Smooth muscle cell (in vitro differentiated cells): ENCODE data around the gene G3BP1. TPM values are rescaled to one million over a fixed set of nuclear protein-coding genes. Genes with fewer than 3 reads are reported as not detected.
"Not testable (repeated sequence)": the region's sequence is repeated elsewhere in the genome, so short reads cannot be mapped to it uniquely, and the experiment has no call there.

Experiments
- DNase-seq: peaks from one replicate; lab custom pipeline; 2025; ENCODE audit not compliant: unreplicated experiment; lab: John Stamatoyannopoulos, UW
- H2AFZ ChIP-seq: fragments of 200-600 bp; sonication (generic); 2 replicates; pipeline ENCODE4 v1.6.0; 2016; ENCODE audit warnings: antibody characterized with exemption, low read depth, mild to moderate bottlenecking
- H3F3A ChIP-seq: fragments of 200-600 bp; sonication (generic); 2 replicates; pipeline ENCODE4 v1.6.0; 2017; ENCODE audit warnings: antibody characterized with exemption, low read depth
- H3K27ac ChIP-seq: fragments of 200-600 bp; sonication (generic); 2 replicates; pipeline ENCODE4 v1.5.1; 2016; ENCODE audit warnings: low read depth, mild to moderate bottlenecking
- H3K27me3 ChIP-seq: fragments of 200-600 bp; sonication (generic); 2 replicates; pipeline ENCODE4 v1.6.1; 2016; ENCODE audit warnings: low read depth, mild to moderate bottlenecking
- H3K36me3 ChIP-seq: fragments of 200-600 bp; sonication (generic); 2 replicates; pipeline ENCODE4 v1.5.1; 2016; ENCODE audit warnings: low read depth
- H3K4me1 ChIP-seq: fragments of 200-600 bp; sonication (generic); 2 replicates; pipeline ENCODE4 v1.5.1; 2016; ENCODE audit warnings: low read depth
- H3K4me2 ChIP-seq: fragments of 200-600 bp; sonication (generic); 2 replicates; pipeline ENCODE4 v1.6.0; 2016; ENCODE audit warnings: mild to moderate bottlenecking
- H3K4me3 ChIP-seq: fragments of 200-600 bp; sonication (generic); 2 replicates; pipeline ENCODE4 v1.5.1; 2016; ENCODE audit warnings: mild to moderate bottlenecking
- H3K79me2 ChIP-seq: fragments of 200-600 bp; sonication (generic); 2 replicates; pipeline ENCODE4 v1.6.0; 2016; ENCODE audit warnings: low read depth, mild to moderate bottlenecking
- H3K9ac ChIP-seq: fragments of 200-600 bp; sonication (generic); 2 replicates; pipeline ENCODE4 v1.6.0; 2016; ENCODE audit warnings: low read depth
- H3K9me3 ChIP-seq: fragments of 200-600 bp; sonication (generic); replicated peaks from 2 replicates; pipeline ENCODE4 v1.5.1; 2016; ENCODE audit warnings: low read depth
- H4K20me1 ChIP-seq: fragments of 200-600 bp; sonication (generic); 2 replicates; pipeline ENCODE4 v1.6.0; 2016; ENCODE audit warnings: low read depth
- CTCF ChIP-seq: fragments of 200-600 bp; sonication (generic); IDR thresholded peaks from 2 replicates; pipeline ENCODE4 v1.5.1; 2017; ENCODE audit warnings: borderline replicate concordance, mild to moderate bottlenecking, antibody characterized with exemption; ENCODE audit not compliant: insufficient read depth, poor library complexity, severe bottlenecking
- WGBS: methylation state at CpG from one replicate; pipeline ENCODE4 v1.1.7; 2016; ENCODE audit warnings: low lambda C conversion rate; 5-methylcytosine and 5-hydroxymethylcytosine counted together
- polyA plus RNA-seq: library from polyadenylated mRNA; unstranded; fragments of >200 nt; fragmentation: Nextera tagmentation; extraction: Ambion mirVana; gene quantifications from 2 replicates; pipeline ENCODE4 v1.2.1, GENCODE V29; 2016
- total RNA-seq: library from RNA; depleted of rRNA; stranded (reverse); fragments of >200 nt; gene quantifications from 2 replicates; pipeline ENCODE4 v1.2.3, GENCODE V29; 2014

G3BP1 gene
- total and polyA plus RNA-seq, 2 experiments from 2014 or later: 69.5 to 96.8 TPM

GRCh38 chr5:151846765-151847164 lies 75.0 kb downstream of the G3BP1 start:
- H3K4me1 ChIP-seq: no peaks in the 10 kb centered on the region
- TF ChIP-seq CTCF: no peak
- no peaks in the 10 kb centered on the region for H3K9me3 ChIP-seq
- no peaks in the 10 kb centered on the region for H3K27me3 ChIP-seq
- no peak overlapping the region for H2AFZ ChIP-seq
- H4K20me1 ChIP-seq: no peaks in the 10 kb centered on the region
- H3K9ac ChIP-seq: no peak overlapping the region
- no peak overlapping the region for H3K4me3 ChIP-seq
- H3K36me3 ChIP-seq: no peaks in the 10 kb centered on the region
- H3F3A ChIP-seq: no peaks in the 10 kb centered on the region
- DNase-seq: no peak
- H3K4me2 ChIP-seq: no peak overlapping the region
- H3K27ac ChIP-seq: no peak overlapping the region
- H3K79me2 ChIP-seq: no peaks in the 10 kb centered on the region

- Histone ChIP-seq H2AFZ (no peak overlapping the region), H3K27me3 (no peaks in the 10 kb centered on the region), H3K9me3 (no peaks in the 10 kb centered on the region), H3K79me2 (no peaks in the 10 kb centered on the region), H3K36me3 (no peaks in the 10 kb centered on the region), H3K27ac (no peak overlapping the region), H3K9ac (no peak overlapping the region), H4K20me1 (no peaks in the 10 kb centered on the region), H3K4me3 (no peak overlapping the region), H3K4me1 (no peaks in the 10 kb centered on the region), H3K4me2 (no peak overlapping the region), H3F3A (no peaks in the 10 kb centered on the region)
- WGBS: 60% methylated on average over 1 of the region's 1 CpG
- DNase-seq: no peak
- no peak for TF ChIP-seq CTCF
These were observed 76.1 kb downstream of the G3BP1 start for GRCh38 chr5:151847871-151848270.

GRCh38 chr5:151855701-151856100 lies 83.9 kb downstream of the G3BP1 start:
- no peaks in the 10 kb centered on the region for H3K27me3 ChIP-seq
- H3K27ac ChIP-seq: no peak overlapping the region
- H3K4me2 ChIP-seq: no peak overlapping the region
- no peak overlapping the region for H2AFZ ChIP-seq
- no peak for DNase-seq
- H3F3A ChIP-seq: no peaks in the 10 kb centered on the region
- H3K79me2 ChIP-seq: no peaks in the 10 kb centered on the region
- WGBS: 90% methylated on average over 4 of the region's 4 CpGs
- no peak for TF ChIP-seq CTCF
- H3K36me3 ChIP-seq: no peaks in the 10 kb centered on the region
- no peak overlapping the region for H3K4me3 ChIP-seq
- no peaks in the 10 kb centered on the region for H3K4me1 ChIP-seq
- H3K9me3 ChIP-seq: no peaks in the 10 kb centered on the region
- no peak overlapping the region for H3K9ac ChIP-seq
- no peaks in the 10 kb centered on the region for H4K20me1 ChIP-seq

- H3K4me1 ChIP-seq: no peaks in the 10 kb centered on the region
- 96% methylated on average over 5 of the region's 5 CpGs for WGBS
- no peaks in the 10 kb centered on the region for H3K27me3 ChIP-seq
- no peak for TF ChIP-seq CTCF
- H4K20me1 ChIP-seq: no peaks in the 10 kb centered on the region
- no peak overlapping the region for H3K4me2 ChIP-seq
- H3K9ac ChIP-seq: no peak overlapping the region
- H3F3A ChIP-seq: no peaks in the 10 kb centered on the region
- no peak overlapping the region for H3K4me3 ChIP-seq
- no peaks in the 10 kb centered on the region for H3K79me2 ChIP-seq
- DNase-seq: no peak
- H3K27ac ChIP-seq: no peak overlapping the region
- H3K9me3 ChIP-seq: no peaks in the 10 kb centered on the region
- H2AFZ ChIP-seq: no peak overlapping the region
- no peaks in the 10 kb centered on the region for H3K36me3 ChIP-seq
These were observed 85.1 kb downstream of the G3BP1 start for GRCh38 chr5:151856861-151857260.

- H3F3A ChIP-seq, H4K20me1 ChIP-seq, H3K4me3 ChIP-seq, DNase-seq, H3K79me2 ChIP-seq, H3K36me3 ChIP-seq, H3K27ac ChIP-seq, H3K4me1 ChIP-seq, H2AFZ ChIP-seq, H3K9ac ChIP-seq, H3K9me3 ChIP-seq, H3K4me2 ChIP-seq, H3K27me3 ChIP-seq: not testable (repeated sequence)
- WGBS: 96% methylated on average over 4 of the region's 4 CpGs
These were observed 89.1 kb downstream of the G3BP1 start for GRCh38 chr5:151860867-151861266.
